K562 (cell line): Measurements from ENCODE around the gene LYPD5. TPM values are rescaled to one million over a fixed set of nuclear protein-coding genes. Genes with fewer than 3 reads are reported as not detected.

ENCODE experiments used
- ARID1B ChIP-seq: fragments of 450-650 bp; IDR thresholded peaks from 2 replicates; pipeline ENCODE4 v1.6.1; 2016; ENCODE audit warnings: antibody characterized with exemption, mild to moderate bottlenecking, inconsistent platforms
- BRD9 ChIP-seq: fragments of 450-650 bp; IDR thresholded peaks from 2 replicates; pipeline ENCODE4 v1.6.1; 2018; ENCODE audit warnings: low read depth; ENCODE audit not compliant: partially characterized antibody
- CBX1 ChIP-seq: sonication (generic); IDR thresholded peaks from 2 replicates; pipeline ENCODE4 v1.6.1; 2016; ENCODE audit warnings: antibody characterized with exemption, low read depth, mild to moderate bottlenecking
- CCAR2 ChIP-seq: fragments of 200-400 bp; formaldehyde crosslinking; IDR thresholded peaks from 2 replicates; pipeline ENCODE4 v1.6.1; 2017; ENCODE audit warnings: mild to moderate bottlenecking, low read depth, low read length
- DPF2 ChIP-seq: fragments of 450-650 bp; IDR thresholded peaks from 2 replicates; pipeline ENCODE4 v1.6.1; 2016
- HDAC6 ChIP-seq: IDR thresholded peaks from 2 replicates; pipeline ENCODE4 v1.6.1; 2012; ENCODE audit warnings: low read depth, mild to moderate bottlenecking, control low read depth, inconsistent platforms, low read length, moderate library complexity
- ILF3 ChIP-seq: fragments of 450-650 bp; IDR thresholded peaks from 2 replicates; pipeline ENCODE4 v1.6.1; 2018; ENCODE audit warnings: antibody characterized with exemption, mild to moderate bottlenecking, moderate library complexity, borderline replicate concordance
- KLF10 ChIP-seq: fragments of 250-450 bp; sonication (Bioruptor Pico); IDR thresholded peaks from 2 replicates; pipeline ENCODE4 v1.6.1; 2021; ENCODE audit warnings: matching md5 sums
- NBN ChIP-seq: fragments of 450-650 bp; IDR thresholded peaks from 2 replicates; pipeline ENCODE4 v1.6.1; 2016; ENCODE audit warnings: low read depth, mild to moderate bottlenecking
- NCOA1 ChIP-seq: fragments of 450-650 bp; IDR thresholded peaks from 2 replicates; pipeline ENCODE4 v1.6.1; 2016; ENCODE audit warnings: low read depth
- NONO ChIP-seq, 2 experiments: fragments of 200-400 bp in 1 of 2; fragments of 450-650 bp in 1 of 2; formaldehyde crosslinking in 1 of 2; IDR thresholded peaks; 2 replicates each; pipeline ENCODE4 v1.6.1; 2017; ENCODE audit warnings: low read depth in 2 of 2, mild to moderate bottlenecking in 2 of 2, moderate library complexity in 2 of 2, low read length in 1 of 2
- PHB2 ChIP-seq: fragments of 450-650 bp; IDR thresholded peaks from 2 replicates; pipeline ENCODE4 v1.6.1; 2017; ENCODE audit warnings: low read depth
- RAD21 ChIP-seq, 2 experiments: fragments of 250-450 bp in 1 of 2; fragments of 450-650 bp in 1 of 2; sonication (Bioruptor Pico) in 1 of 2; formaldehyde crosslinking in 1 of 2; IDR thresholded peaks in 1 of 2; conservative IDR thresholded peaks in 1 of 2; 2 replicates each; pipeline versions ENCODE4 v1.4.0 to v1.8.0; 2020 to 2022; ENCODE audit warnings: mild to moderate bottlenecking in 2 of 2, moderate library complexity in 1 of 2
- RB1 ChIP-seq: fragments of 450-650 bp; IDR thresholded peaks from 2 replicates; pipeline ENCODE4 v1.6.1; 2017; ENCODE audit warnings: low read depth, mild to moderate bottlenecking
- RFX7 ChIP-seq: fragments of 250-450 bp; sonication (Bioruptor Pico); IDR thresholded peaks from 2 replicates; pipeline ENCODE4 v1.5.1; 2021; ENCODE audit warnings: mild to moderate bottlenecking
- SAFB ChIP-seq: fragments of 200-400 bp; formaldehyde crosslinking; IDR thresholded peaks from 2 replicates; pipeline ENCODE4 v1.6.1; 2017; ENCODE audit warnings: low read depth, low read length, borderline replicate concordance
- SLC30A9 ChIP-seq: fragments of 250-450 bp; sonication (Bioruptor Pico); IDR thresholded peaks from 2 replicates; pipeline ENCODE4 v1.8.0; 2022; ENCODE audit warnings: mild to moderate bottlenecking, moderate library complexity
- SMC3 ChIP-seq: conservative IDR thresholded peaks from 2 replicates; pipeline ENCODE4 v1.6.1; 2011; ENCODE audit warnings: low read depth, low read length, improper control_type of control experiment; ENCODE audit not compliant: insufficient read depth
- SNRNP70 ChIP-seq: fragments of 200-400 bp; formaldehyde crosslinking; optimal IDR thresholded peaks from 2 replicates; pipeline ENCODE3; 2017; ENCODE audit warnings: low read depth, low read length
- TAL1 ChIP-seq: fragments of 450-650 bp; IDR thresholded peaks from 2 replicates; pipeline ENCODE4 v1.6.1; 2016; ENCODE audit warnings: mild to moderate bottlenecking
- ZNF124 ChIP-seq: sonication (generic); formaldehyde crosslinking; IDR thresholded peaks from 2 replicates; pipeline ENCODE4 v1.8.1; 2022; ENCODE audit warnings: missing genetic modification reagents
- polyA plus RNA-seq, 8 experiments: library from polyadenylated mRNA; depleted of rRNA in 4 of 8; stranded (reverse) in 5 of 8; unstranded in 3 of 8; fragments of >200 nt; fragmentation: Nextera tagmentation in 2 of 8; fragmentation: Illumina TruSeq in 1 of 8; extraction: Ambion mirVana in 2 of 8; extraction: Trizol in 1 of 8; gene quantifications; 2 replicates each; pipeline versions ENCODE4 v1.2.1 to v1.2.3, GENCODE V29; 2011 to 2014; ENCODE audit warnings: inconsistent platforms in 1 of 8, missing spikeins in 1 of 8
- total RNA-seq, 7 experiments: library from RNA; depleted of rRNA in 6 of 7; stranded (reverse); fragments of >200 nt in 6 of 7; fragmentation: Illumina TruSeq in 2 of 7; extraction: Trizol in 2 of 7; gene quantifications; 2 replicates each; pipeline versions ENCODE4 v1.2.1 to v1.2.3, GENCODE V29; 2011 to 2021; ENCODE audit warnings: low replicate concordance in 1 of 7
- TF ChIP-seq, protein P1 (sequence below), 2 experiments: fragments of 450-650 bp; conservative IDR thresholded peaks; 2 replicates each; pipeline ENCODE4 v1.6.1; 2017; ENCODE audit warnings: mild to moderate bottlenecking in 2 of 2, moderate library complexity in 2 of 2
- TF ChIP-seq, protein P2 (sequence below): fragments of 250-450 bp; sonication (Bioruptor Pico); IDR thresholded peaks from 2 replicates; pipeline ENCODE4 v1.8.0; 2022; ENCODE audit warnings: inconsistent platforms
- TF ChIP-seq, protein P3 (sequence below): fragments of 250-450 bp; sonication (Bioruptor Pico); IDR thresholded peaks from 2 replicates; pipeline ENCODE4 v1.4.0; 2020; ENCODE audit warnings: borderline replicate concordance
- TF ChIP-seq, protein P4 (sequence below): fragments of 250-450 bp; sonication (Bioruptor Pico); IDR thresholded peaks from 2 replicates; pipeline ENCODE4 v1.8.0; 2022; ENCODE audit warnings: moderate library complexity, mild to moderate bottlenecking, inconsistent platforms

The LYPD5 gene
- total and polyA plus RNA-seq, 9 of the 15 experiments (the other 6 are each of a cell fraction or from before 2014, with no cell fraction given), result 0.03 to 0.22 (median 0.10) TPM; not detected in 3

DNA sequence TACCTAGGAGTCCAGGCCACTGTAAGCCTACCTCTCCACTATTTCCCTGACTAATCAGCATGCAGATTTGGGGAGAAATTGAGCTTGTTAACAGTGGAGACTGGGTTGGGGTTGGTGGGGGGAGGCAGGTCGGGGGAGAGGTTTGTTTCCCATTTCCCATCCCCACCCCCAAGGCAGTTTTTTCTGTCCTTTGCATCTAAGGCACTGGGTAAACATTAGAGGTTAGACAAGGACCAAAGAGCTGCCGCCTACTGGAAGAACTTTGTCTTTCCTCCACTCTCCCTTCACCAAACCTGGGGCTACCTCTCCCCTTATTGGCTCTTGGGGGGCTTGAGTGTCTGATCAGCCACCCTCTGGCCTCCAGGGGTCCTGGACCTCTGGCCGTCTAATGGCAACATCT lies 22.4 kb downstream of the LYPD5 start (continued):
- TF ChIP-seq, protein P1, sequence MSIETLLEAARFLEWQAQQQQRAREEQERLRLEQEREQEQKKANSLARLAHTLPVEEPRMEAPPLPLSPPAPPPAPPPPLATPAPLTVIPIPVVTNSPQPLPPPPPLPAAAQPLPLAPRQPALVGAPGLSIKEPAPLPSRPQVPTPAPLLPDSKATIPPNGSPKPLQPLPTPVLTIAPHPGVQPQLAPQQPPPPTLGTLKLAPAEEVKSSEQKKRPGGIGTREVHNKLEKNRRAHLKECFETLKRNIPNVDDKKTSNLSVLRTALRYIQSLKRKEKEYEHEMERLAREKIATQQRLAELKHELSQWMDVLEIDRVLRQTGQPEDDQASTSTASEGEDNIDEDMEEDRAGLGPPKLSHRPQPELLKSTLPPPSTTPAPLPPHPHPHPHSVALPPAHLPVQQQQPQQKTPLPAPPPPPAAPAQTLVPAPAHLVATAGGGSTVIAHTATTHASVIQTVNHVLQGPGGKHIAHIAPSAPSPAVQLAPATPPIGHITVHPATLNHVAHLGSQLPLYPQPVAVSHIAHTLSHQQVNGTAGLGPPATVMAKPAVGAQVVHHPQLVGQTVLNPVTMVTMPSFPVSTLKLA (conservative IDR thresholded peaks at IDR 0.05), result 0 out of 4 replicates have a peak, but pooled peaks of 1 of the 2 experiments have one; percentile 12
- no peak for TF ChIP-seq SAFB
- TF ChIP-seq BRD9, result peak; percentile 74
- no peak for TF ChIP-seq CCAR2
- TF ChIP-seq NBN, result 0 out of 2 replicates have a peak, but pooled peaks have one; percentile 43
- no peak for TF ChIP-seq PHB2
- TF ChIP-seq, protein P2, sequence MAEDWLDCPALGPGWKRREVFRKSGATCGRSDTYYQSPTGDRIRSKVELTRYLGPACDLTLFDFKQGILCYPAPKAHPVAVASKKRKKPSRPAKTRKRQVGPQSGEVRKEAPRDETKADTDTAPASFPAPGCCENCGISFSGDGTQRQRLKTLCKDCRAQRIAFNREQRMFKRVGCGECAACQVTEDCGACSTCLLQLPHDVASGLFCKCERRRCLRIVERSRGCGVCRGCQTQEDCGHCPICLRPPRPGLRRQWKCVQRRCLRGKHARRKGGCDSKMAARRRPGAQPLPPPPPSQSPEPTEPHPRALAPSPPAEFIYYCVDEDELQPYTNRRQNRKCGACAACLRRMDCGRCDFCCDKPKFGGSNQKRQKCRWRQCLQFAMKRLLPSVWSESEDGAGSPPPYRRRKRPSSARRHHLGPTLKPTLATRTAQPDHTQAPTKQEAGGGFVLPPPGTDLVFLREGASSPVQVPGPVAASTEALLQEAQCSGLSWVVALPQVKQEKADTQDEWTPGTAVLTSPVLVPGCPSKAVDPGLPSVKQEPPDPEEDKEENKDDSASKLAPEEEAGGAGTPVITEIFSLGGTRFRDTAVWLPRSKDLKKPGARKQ (CRISPR knock-in tag), result no peak
- TF ChIP-seq NONO (IDR thresholded peaks at IDR 0.05; ENCODE audit: low read depth in 2 of 2, low read length in 1 of 2), result 0 out of 4 replicates have a peak, but pooled peaks of 1 of the 2 experiments have one; percentile 18
- TF ChIP-seq RAD21 (CRISPR knock-in tag; conservative IDR thresholded peaks at IDR 0.05 in 1 of 2, IDR thresholded peaks at IDR 0.05 in 1 of 2), result peak; percentile 29 to 51; a peak in 3 of 4 replicates
- TF ChIP-seq HDAC6, result no peak
- TF ChIP-seq CBX1, result no peak
- no peak for TF ChIP-seq TAL1
- TF ChIP-seq SMC3, result 0 out of 2 replicates have a peak, but pooled peaks have one; percentile 4
- 0 out of 2 replicates have a peak, but pooled peaks have one; percentile 35 for TF ChIP-seq DPF2
- TF ChIP-seq, protein P3, sequence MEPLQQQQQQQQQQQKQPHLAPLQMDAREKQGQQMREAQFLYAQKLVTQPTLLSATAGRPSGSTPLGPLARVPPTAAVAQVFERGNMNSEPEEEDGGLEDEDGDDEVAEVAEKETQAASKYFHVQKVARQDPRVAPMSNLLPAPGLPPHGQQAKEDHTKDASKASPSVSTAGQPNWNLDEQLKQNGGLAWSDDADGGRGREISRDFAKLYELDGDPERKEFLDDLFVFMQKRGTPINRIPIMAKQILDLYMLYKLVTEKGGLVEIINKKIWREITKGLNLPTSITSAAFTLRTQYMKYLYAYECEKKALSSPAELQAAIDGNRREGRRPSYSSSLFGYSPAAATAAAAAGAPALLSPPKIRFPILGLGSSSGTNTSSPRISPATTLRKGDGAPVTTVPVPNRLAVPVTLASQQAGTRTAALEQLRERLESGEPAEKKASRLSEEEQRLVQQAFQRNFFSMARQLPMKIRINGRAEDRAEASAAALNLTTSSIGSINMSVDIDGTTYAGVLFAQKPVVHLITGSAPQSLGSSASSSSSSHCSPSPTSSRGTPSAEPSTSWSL (CRISPR knock-in tag), result no peak
- TF ChIP-seq NCOA1, result peak; percentile 52; the same call in 1 of the 2 replicates
- TF ChIP-seq ILF3, result no peak
- TF ChIP-seq, protein P4, sequence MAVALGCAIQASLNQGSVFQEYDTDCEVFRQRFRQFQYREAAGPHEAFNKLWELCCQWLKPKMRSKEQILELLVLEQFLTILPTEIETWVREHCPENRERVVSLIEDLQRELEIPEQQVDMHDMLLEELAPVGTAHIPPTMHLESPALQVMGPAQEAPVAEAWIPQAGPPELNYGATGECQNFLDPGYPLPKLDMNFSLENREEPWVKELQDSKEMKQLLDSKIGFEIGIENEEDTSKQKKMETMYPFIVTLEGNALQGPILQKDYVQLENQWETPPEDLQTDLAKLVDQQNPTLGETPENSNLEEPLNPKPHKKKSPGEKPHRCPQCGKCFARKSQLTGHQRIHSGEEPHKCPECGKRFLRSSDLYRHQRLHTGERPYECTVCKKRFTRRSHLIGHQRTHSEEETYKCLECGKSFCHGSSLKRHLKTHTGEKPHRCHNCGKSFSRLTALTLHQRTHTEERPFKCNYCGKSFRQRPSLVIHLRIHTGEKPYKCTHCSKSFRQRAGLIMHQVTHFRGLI (CRISPR knock-in tag), result no peak
- TF ChIP-seq ZNF124 (CRISPR knock-in tag), result no peak
- no peak for TF ChIP-seq RFX7 (CRISPR knock-in tag)
- no peak for TF ChIP-seq SNRNP70
- no peak for TF ChIP-seq SLC30A9 (CRISPR knock-in tag)
- peak; percentile 38; the same call in 1 of the 2 replicates for TF ChIP-seq RB1
- 0 out of 2 replicates have a peak, but pooled peaks have one; percentile 13 for TF ChIP-seq ARID1B
- no peak for TF ChIP-seq KLF10
